NCI-H524 (cell line): Measurements from ENCODE around the gene METTL23.
"Not testable (repeated sequence)": the region's sequence is repeated elsewhere in the genome, so short reads cannot be mapped to it uniquely, and the experiment has no call there.

Source experiments
- DNase-seq, 2 experiments: peaks; one replicate each; lab custom pipeline; 2025; lab: John Stamatoyannopoulos, UW

The METTL23 gene

GRCh38 chr17:76713765-76714164, 12.9 kb upstream of the METTL23 start:
- no peak for DNase-seq

GRCh38 chr17:76714336-76714735, 12.3 kb upstream of the METTL23 start:
- DNase-seq = no peak

GRCh38 chr17:76714822-76715495, 11.7 kb upstream of the METTL23 start:
- peak in 1 of 2 experiments; percentile 70 for DNase-seq

- no peak for DNase-seq
These were observed 11.2 kb upstream of the METTL23 start for GRCh38 chr17:76715496-76715830.

- DNase-seq = peak in 1 of 2 experiments; percentile 52
These were observed 10.3 kb upstream of the METTL23 start for GRCh38 chr17:76716146-76716838.

GRCh38 chr17:76716839-76717215, 9.8 kb upstream of the METTL23 start:
- DNase-seq = no peak

GRCh38 chr17:76718516-76718915, 8.1 kb upstream of the METTL23 start:
- no peak for DNase-seq

- DNase-seq = no peak
These were observed 6.4 kb upstream of the METTL23 start for GRCh38 chr17:76720211-76720610.

GRCh38 chr17:76720941-76721340, 5.7 kb upstream of the METTL23 start:
- DNase-seq = no peak

GRCh38 chr17:76721463-76721862, 5.2 kb upstream of the METTL23 start:
- DNase-seq = no peak

- DNase-seq = no peak
These were observed 4.4 kb upstream of the METTL23 start for GRCh38 chr17:76722279-76722678.

- not testable (repeated sequence) for DNase-seq
These were observed 3.7 kb upstream of the METTL23 start for GRCh38 chr17:76722977-76723376.

GRCh38 chr17:76723812-76724211, 2.8 kb upstream of the METTL23 start:
- no peak for DNase-seq

- DNase-seq = peak; percentile 65 to 75
These were observed 934 bp upstream of the METTL23 start for GRCh38 chr17:76725580-76726230.

- peak; percentile 99 for DNase-seq
These were observed 336 bp upstream of the METTL23 start, which contains the start of gene JMJD6 for GRCh38 chr17:76726231-76726775. Gene JMJD6 (minus strand): TSS chr17:76726606. CDS start chr17:76726475, 131 bp downstream.

- no peak for DNase-seq
These were observed 1.3 kb downstream of the METTL23 start for GRCh38 chr17:76727745-76728456.

- not testable (repeated sequence) for DNase-seq
These were observed 5.4 kb downstream of the METTL23 start for GRCh38 chr17:76731800-76732733.

GRCh38 chr17:76732734-76733617, 6.3 kb downstream of the METTL23 start:
- DNase-seq = peak in 1 of 2 experiments; percentile 50

GRCh38 chr17:76733618-76733957, 6.9 kb downstream of the METTL23 start:
- peak in 1 of 2 experiments; percentile 43 for DNase-seq
